ENCODE measurements around the gene COX4I2.

GRCh38 chr20:31653561-31653960 lies 15.8 kb downstream of the COX4I2 start:
- TF ChIP-seq CTCF (IDR thresholded peaks at IDR 0.05; ENCODE audit: low read depth, low read length) (no peak), POLR2A (IDR thresholded peaks at IDR 0.05; ENCODE audit: extremely low read depth, insufficient read length) (no peak)

Data from NB4 (cell line).